Stimulated activated effector memory CD8-positive, alpha-beta T cell treated with anti-CD3 and anti-CD28 coated beads, Interleukin-12 subunit alpha, Interleukin-12 subunit beta, amount 100 ng/mL, for 72 hours (primary cell): ENCODE results near the gene GMPPA.

Experiments used
- ATAC-seq: fragments of 150-1000 bp; cut with Tn5 transposase; 2 replicates; pipeline ENCODE4 v1.10.0; 2021
- DNase-seq, 2 donors: peaks; one replicate each; pipeline ENCODE4 v3.0.0; 2021 to 2022; ENCODE audit warnings: low spot score in 2 of 2
- H3K27ac Mint-ChIP-seq: one replicate; pipeline ENCODE4 v1.8.0; 2022; ENCODE audit warnings: mild to moderate bottlenecking, mixed read lengths
- H3K36me3 Mint-ChIP-seq: one replicate; pipeline ENCODE4 v1.8.0; 2022; ENCODE audit warnings: mild to moderate bottlenecking, mixed read lengths
- H3K4me1 Mint-ChIP-seq: one replicate; pipeline ENCODE4 v1.8.0; 2022; ENCODE audit warnings: mixed read lengths
- H3K4me3 Mint-ChIP-seq: one replicate; pipeline ENCODE4 v1.8.0; 2022; ENCODE audit warnings: mild to moderate bottlenecking, mixed read lengths
- H3K9me3 Mint-ChIP-seq: one replicate; pipeline ENCODE4 v1.8.0; 2022; ENCODE audit warnings: mixed read lengths

Gene GMPPA

DNA sequence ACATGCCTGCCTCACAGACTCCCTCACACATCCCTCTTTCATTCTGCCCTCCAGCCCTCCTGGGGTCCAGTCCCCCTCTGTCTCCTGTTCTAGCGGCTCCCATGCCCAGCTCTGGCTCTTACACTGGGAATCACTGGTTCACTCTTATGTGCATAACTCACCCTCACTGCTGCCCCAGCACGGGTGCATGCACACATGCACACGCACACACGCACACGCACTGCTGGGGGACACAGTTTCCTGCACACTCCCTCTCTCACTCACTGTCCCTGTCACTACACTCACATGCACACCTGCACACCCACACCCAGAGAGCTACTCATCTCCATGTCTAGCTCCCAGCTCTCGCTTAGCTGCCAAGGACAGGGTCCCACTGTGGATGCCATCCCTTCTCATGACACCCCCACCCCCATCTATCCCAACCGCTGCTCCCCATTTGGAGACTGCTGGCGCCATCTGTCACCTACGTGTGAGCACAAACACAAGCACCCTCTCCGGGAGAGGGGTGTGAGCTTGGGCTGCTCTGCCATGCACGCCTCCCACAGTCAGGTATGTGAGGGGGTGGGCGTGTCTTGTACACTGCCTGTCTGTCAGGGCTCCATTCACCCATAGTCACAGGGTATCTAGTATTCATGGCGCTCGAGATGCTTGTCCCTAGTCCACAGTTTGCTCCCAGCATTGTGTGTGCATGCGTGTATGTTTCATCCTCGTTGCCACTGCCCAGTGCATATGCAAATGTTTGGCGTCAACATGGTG, 17.4 kb downstream of the GMPPA start:
- no peaks in the 10 kb centered on the region for H3K9me3 Mint-ChIP-seq
- ATAC-seq (no peak), DNase-seq (no peak)
- no peak overlapping the region for H3K27ac Mint-ChIP-seq
- peaks cover 21% of the 10 kb centered on the region for H3K4me1 Mint-ChIP-seq
- no peaks in the 10 kb centered on the region for H3K36me3 Mint-ChIP-seq
- H3K4me3 Mint-ChIP-seq, result no peak overlapping the region

- Mint-ChIP-seq H3K9me3 (no peaks in the 10 kb centered on the region), H3K36me3 (no peaks in the 10 kb centered on the region), H3K27ac (no peak overlapping the region), H3K4me3 (no peak overlapping the region), H3K4me1 (peaks cover 29% of the 10 kb centered on the region)
- DNase-seq (no peak), ATAC-seq (no peak)
Measured at GRCh38 chr2:219516888-219517287, 18.2 kb downstream of the GMPPA start.

- ATAC-seq (no peak), DNase-seq (no peak)
- Mint-ChIP-seq H3K4me3 (no peak overlapping the region), H3K36me3 (no peaks in the 10 kb centered on the region), H3K9me3 (no peaks in the 10 kb centered on the region), H3K4me1 (peaks cover 26% of the 10 kb centered on the region), H3K27ac (no peak overlapping the region)
Measured at GRCh38 chr2:219517954-219518778, 19.5 kb downstream of the GMPPA start.

- Mint-ChIP-seq H3K9me3 (no peaks in the 10 kb centered on the region), H3K27ac (no peak overlapping the region), H3K36me3 (no peaks in the 10 kb centered on the region), H3K4me1 (peaks cover 13% of the 10 kb centered on the region), H3K4me3 (no peak overlapping the region)
- ATAC-seq (no peak), DNase-seq (no peak)
Measured at GRCh38 chr2:219519526-219519916, 20.8 kb downstream of the GMPPA start.

DNA sequence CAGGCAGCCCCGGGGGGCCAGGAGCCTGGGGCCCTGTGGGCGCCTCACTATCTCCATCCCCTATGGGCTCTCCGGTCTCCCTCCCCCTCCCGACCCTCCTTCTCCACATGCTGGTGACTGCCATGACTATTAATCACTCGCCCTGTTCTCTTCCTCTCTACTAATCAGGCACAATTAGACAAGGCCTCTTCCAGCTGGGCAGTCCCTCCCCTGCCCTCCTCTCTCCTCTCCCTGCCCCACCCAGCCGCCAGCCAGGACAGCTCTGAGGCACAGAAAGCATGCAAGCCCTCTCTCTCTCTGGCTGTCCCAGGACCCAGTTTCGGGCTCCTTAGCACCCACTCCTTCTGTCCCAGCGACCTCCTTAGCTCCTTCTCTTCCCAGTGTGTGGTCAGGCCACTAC, 21.4 kb downstream of the GMPPA start:
- no peak for ATAC-seq
- DNase-seq, result no peak
- no peaks in the 10 kb centered on the region for H3K9me3 Mint-ChIP-seq
- H3K36me3 Mint-ChIP-seq, result no peaks in the 10 kb centered on the region
- peaks cover 13% of the 10 kb centered on the region for H3K4me1 Mint-ChIP-seq
- no peak overlapping the region for H3K27ac Mint-ChIP-seq
- no peak overlapping the region for H3K4me3 Mint-ChIP-seq

- H3K4me1 Mint-ChIP-seq, result peaks cover 13% of the 10 kb centered on the region
- no peaks in the 10 kb centered on the region for H3K9me3 Mint-ChIP-seq
- no peak overlapping the region for H3K27ac Mint-ChIP-seq
- no peak overlapping the region for H3K4me3 Mint-ChIP-seq
- H3K36me3 Mint-ChIP-seq, result no peaks in the 10 kb centered on the region
- ATAC-seq, result peak; percentile 19
- no peak for DNase-seq
Measured at GRCh38 chr2:219521066-219521880, 22.6 kb downstream of the GMPPA start.

- no peak for ATAC-seq
- H3K9me3 Mint-ChIP-seq, result no peaks in the 10 kb centered on the region
- H3K27ac Mint-ChIP-seq, result no peak overlapping the region
- no peak overlapping the region for H3K4me3 Mint-ChIP-seq
- no peaks in the 10 kb centered on the region for H3K36me3 Mint-ChIP-seq
- no peak for DNase-seq
- H3K4me1 Mint-ChIP-seq, result peaks cover 13% of the 10 kb centered on the region
Measured at GRCh38 chr2:219522111-219523030, 23.7 kb downstream of the GMPPA start.

GRCh38 chr2:219523031-219523671, 24.5 kb downstream of the GMPPA start:
- Mint-ChIP-seq H3K4me3 (no peak overlapping the region), H3K27ac (no peak overlapping the region), H3K9me3 (no peaks in the 10 kb centered on the region), H3K36me3 (no peaks in the 10 kb centered on the region), H3K4me1 (peaks cover 13% of the 10 kb centered on the region)
- ATAC-seq (no peak), DNase-seq (no peak)

GRCh38 chr2:219524817-219525216, 26.1 kb downstream of the GMPPA start:
- DNase-seq, result no peak
- Mint-ChIP-seq H3K4me3 (no peak overlapping the region), H3K4me1 (peaks cover 13% of the 10 kb centered on the region), H3K9me3 (no peaks in the 10 kb centered on the region), H3K36me3 (no peaks in the 10 kb centered on the region), H3K27ac (no peak overlapping the region)
- no peak for ATAC-seq

GRCh38 chr2:219525533-219526232, 27.0 kb downstream of the GMPPA start:
- Mint-ChIP-seq H3K27ac (peak overlapping the region; percentile 2), H3K9me3 (no peaks in the 10 kb centered on the region), H3K4me1 (peaks cover 20% of the 10 kb centered on the region), H3K4me3 (no peak overlapping the region), H3K36me3 (no peaks in the 10 kb centered on the region)
- no peak for ATAC-seq
- no peak for DNase-seq

DNA sequence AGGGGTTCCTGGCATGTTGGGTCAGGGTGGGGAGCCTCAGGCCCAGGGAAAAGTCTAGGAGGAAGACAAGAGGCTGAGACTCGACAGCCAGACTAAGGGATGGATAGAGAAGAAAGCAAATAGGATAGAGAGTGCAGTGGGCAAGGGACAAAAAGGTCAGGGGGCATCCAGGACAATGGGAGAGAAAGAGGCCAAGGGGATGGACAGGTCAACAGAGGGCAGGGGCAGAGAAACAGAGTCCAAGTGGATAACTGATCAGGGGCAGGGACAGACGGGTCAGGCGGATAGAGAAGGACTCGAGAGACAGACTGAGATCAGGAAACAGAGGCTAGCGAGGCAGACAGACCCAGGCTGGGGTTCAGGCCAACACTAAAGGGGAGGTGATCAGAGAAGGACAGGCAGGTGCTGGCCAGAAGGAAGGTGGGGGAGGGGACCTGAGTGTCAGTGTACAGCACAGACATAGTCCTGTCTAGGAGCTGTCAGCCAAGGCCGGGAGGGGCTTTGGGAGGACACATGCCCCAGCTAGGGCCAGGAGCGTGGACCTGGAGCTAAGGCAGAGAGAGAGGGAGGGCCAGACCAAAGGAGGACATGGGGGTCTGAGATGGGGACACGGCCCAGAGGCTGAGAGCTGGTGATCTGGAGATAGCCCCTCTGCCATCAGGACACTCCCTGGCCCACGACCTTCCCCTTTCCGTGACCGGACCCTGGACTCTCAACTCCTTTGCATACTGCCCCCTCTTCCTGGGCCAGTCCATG, 27.8 kb downstream of the GMPPA start:
- Mint-ChIP-seq H3K4me1 (peaks cover 16% of the 10 kb centered on the region), H3K36me3 (no peaks in the 10 kb centered on the region), H3K9me3 (no peaks in the 10 kb centered on the region), H3K27ac (peak overlapping the region; percentile 2), H3K4me3 (no peak overlapping the region)
- no peak for ATAC-seq
- no peak for DNase-seq

GRCh38 chr2:219527076-219527394, 28.3 kb downstream of the GMPPA start:
- H3K27ac Mint-ChIP-seq, result no peak overlapping the region
- no peak overlapping the region for H3K4me3 Mint-ChIP-seq
- DNase-seq (no peak), ATAC-seq (no peak)
- H3K9me3 Mint-ChIP-seq, result no peaks in the 10 kb centered on the region
- no peaks in the 10 kb centered on the region for H3K36me3 Mint-ChIP-seq
- peaks cover 10% of the 10 kb centered on the region for H3K4me1 Mint-ChIP-seq

- H3K4me3 Mint-ChIP-seq, result no peak overlapping the region
- DNase-seq (no peak), ATAC-seq (no peak)
- peaks cover 7% of the 10 kb centered on the region for H3K4me1 Mint-ChIP-seq
- H3K36me3 Mint-ChIP-seq, result no peaks in the 10 kb centered on the region
- H3K27ac Mint-ChIP-seq, result no peak overlapping the region
- H3K9me3 Mint-ChIP-seq, result no peaks in the 10 kb centered on the region
Measured at GRCh38 chr2:219527472-219527871, 28.8 kb downstream of the GMPPA start.
